Neural progenitor cell (in vitro differentiated cells): Measurements from ENCODE around the gene ANKRD42. TPM values are rescaled to one million over a fixed set of nuclear protein-coding genes. Genes with fewer than 3 reads are reported as not detected.

Experiments used
- DNase-seq: peaks from one replicate; pipeline ENCODE4 v3.0.0-alpha.2; 2016; ENCODE audit warnings: low spot score
- H2AFZ ChIP-seq: fragments of 200-600 bp; sonication (generic); replicated peaks from 2 replicates; pipeline ENCODE4 v1.6.1; 2016; ENCODE audit warnings: antibody characterized with exemption
- H3F3A ChIP-seq: fragments of 200-600 bp; sonication (generic); 2 replicates; pipeline ENCODE4 v1.6.1; 2016; ENCODE audit warnings: antibody characterized with exemption, low read depth
- H3K27ac ChIP-seq: fragments of 200-600 bp; sonication (generic); 2 replicates; pipeline ENCODE4 v1.5.1; 2016; ENCODE audit warnings: mild to moderate bottlenecking
- H3K27me3 ChIP-seq: fragments of 200-600 bp; sonication (generic); 2 replicates; pipeline ENCODE4 v1.6.1; 2016; ENCODE audit warnings: mild to moderate bottlenecking, moderate library complexity
- H3K36me3 ChIP-seq: fragments of 200-600 bp; sonication (generic); 2 replicates; pipeline ENCODE4 v1.5.1; 2016
- H3K4me1 ChIP-seq: fragments of 200-600 bp; sonication (generic); 2 replicates; pipeline ENCODE4 v1.6.1; 2016; ENCODE audit warnings: mixed run types
- H3K4me2 ChIP-seq: fragments of 200-600 bp; sonication (generic); 2 replicates; pipeline ENCODE4 v1.6.1; 2016
- H3K4me3 ChIP-seq: fragments of 200-600 bp; sonication (generic); 2 replicates; pipeline ENCODE4 v1.5.1; 2016
- H3K79me2 ChIP-seq: fragments of 200-600 bp; sonication (generic); 2 replicates; pipeline ENCODE4 v1.6.1; 2016; ENCODE audit warnings: low read depth
- H3K9ac ChIP-seq: fragments of 200-600 bp; sonication (generic); 2 replicates; pipeline ENCODE4 v1.6.1; 2016
- H3K9me3 ChIP-seq: fragments of 200-600 bp; sonication (generic); 2 replicates; pipeline ENCODE4 v1.5.1; 2016; ENCODE audit warnings: low read depth
- H4K20me1 ChIP-seq: fragments of 200-600 bp; sonication (generic); 2 replicates; pipeline ENCODE4 v1.6.1; 2016; ENCODE audit warnings: low read depth
- H3K27ac Mint-ChIP-seq: 3 replicates; pipeline ENCODE4 v1.8.0; 2021; ENCODE audit warnings: mixed read lengths
- H3K27me3 Mint-ChIP-seq: 2 replicates; pipeline ENCODE4 v1.8.0; 2022; ENCODE audit warnings: low read depth, mild to moderate bottlenecking, inconsistent platforms, moderate library complexity, mixed read lengths; ENCODE audit not compliant: insufficient read depth
- H3K36me3 Mint-ChIP-seq: 3 replicates; pipeline ENCODE4 v1.8.0; 2021; ENCODE audit warnings: mixed read lengths
- H3K4me1 Mint-ChIP-seq: 3 replicates; pipeline ENCODE4 v1.8.0; 2021; ENCODE audit warnings: mixed read lengths
- H3K4me3 Mint-ChIP-seq: 3 replicates; pipeline ENCODE4 v1.8.0; 2021; ENCODE audit warnings: mild to moderate bottlenecking, moderate library complexity, mixed read lengths
- H3K9me3 Mint-ChIP-seq: 3 replicates; pipeline ENCODE4 v1.8.0; 2020; ENCODE audit warnings: mixed read lengths
- CTCF ChIP-seq: fragments of 200-600 bp; sonication (generic); IDR thresholded peaks from 2 replicates; pipeline ENCODE4 v1.5.1; 2017; ENCODE audit warnings: antibody characterized with exemption, mild to moderate bottlenecking
- EZH2 ChIP-seq: fragments of 200-600 bp; sonication (generic); IDR thresholded peaks from 2 replicates; pipeline ENCODE4 v1.6.1; 2017; ENCODE audit warnings: antibody characterized with exemption, mild to moderate bottlenecking, moderate library complexity
- EZH2phosphoT487 ChIP-seq: fragments of 200-600 bp; sonication (generic); IDR thresholded peaks from 2 replicates; pipeline ENCODE4 v1.6.1; 2017; ENCODE audit warnings: antibody characterized with exemption
- total RNA-seq: library from RNA; depleted of rRNA; stranded (reverse); fragments of >200 nt; gene quantifications from 2 replicates; pipeline ENCODE4 v1.2.3, GENCODE V29; 2015; ENCODE audit warnings: low replicate concordance

Gene ANKRD42
- total RNA-seq, 1 donor from 2014 or later = 4.4 TPM

GRCh38 chr11:83275888-83276641 lies 82.6 kb downstream of the ANKRD42 start:
- Histone ChIP-seq H4K20me1 (no peaks in the 10 kb centered on the region), H3F3A (no peaks in the 10 kb centered on the region), H3K9me3 (no peaks in the 10 kb centered on the region), H3K27ac (no peak overlapping the region), H3K9ac (no peak overlapping the region), H3K4me3 (no peak overlapping the region), H3K4me1 (no peaks in the 10 kb centered on the region), H3K36me3 (peaks cover 39% of the 10 kb centered on the region), H3K27me3 (no peaks in the 10 kb centered on the region), H3K4me2 (no peak overlapping the region), H2AFZ (no peak overlapping the region), H3K79me2 (peaks cover 7% of the 10 kb centered on the region)
- no peak for DNase-seq
- Mint-ChIP-seq H3K9me3 (peaks cover 7% of the 10 kb centered on the region), H3K27me3 (no peaks in the 10 kb centered on the region), H3K4me1 (no peaks in the 10 kb centered on the region), H3K4me3 (no peak overlapping the region), H3K27ac (no peak overlapping the region), H3K36me3 (peaks cover 26% of the 10 kb centered on the region)
- no peak for TF ChIP-seq CTCF
- no peak for TF ChIP-seq EZH2
- TF ChIP-seq EZH2phosphoT487 = no peak

GRCh38 chr11:83278351-83278750 lies 84.8 kb downstream of the ANKRD42 start:
- Mint-ChIP-seq H3K27ac (no peak overlapping the region), H3K4me1 (peaks cover 6% of the 10 kb centered on the region), H3K36me3 (peaks cover 10% of the 10 kb centered on the region), H3K4me3 (no peak overlapping the region), H3K9me3 (no peaks in the 10 kb centered on the region), H3K27me3 (no peaks in the 10 kb centered on the region)
- Histone ChIP-seq H3K4me2 (no peak overlapping the region), H4K20me1 (no peaks in the 10 kb centered on the region), H2AFZ (no peak overlapping the region), H3K4me3 (no peak overlapping the region), H3K9me3 (no peaks in the 10 kb centered on the region), H3K27ac (no peak overlapping the region), H3K4me1 (no peaks in the 10 kb centered on the region), H3K36me3 (peaks cover 25% of the 10 kb centered on the region), H3K79me2 (peaks cover 30% of the 10 kb centered on the region), H3F3A (no peaks in the 10 kb centered on the region), H3K27me3 (no peaks in the 10 kb centered on the region), H3K9ac (no peak overlapping the region)
- no peak for DNase-seq
- no peak for TF ChIP-seq CTCF
- no peak for TF ChIP-seq EZH2phosphoT487
- TF ChIP-seq EZH2 = no peak

- Histone ChIP-seq H3K4me3 (no peak overlapping the region), H3K4me2 (no peak overlapping the region), H3K9ac (no peak overlapping the region), H2AFZ (no peak overlapping the region), H3K4me1 (peaks cover 8% of the 10 kb centered on the region), H3K9me3 (no peaks in the 10 kb centered on the region), H3K27ac (no peak overlapping the region), H3F3A (no peaks in the 10 kb centered on the region), H3K36me3 (peaks cover 16% of the 10 kb centered on the region), H4K20me1 (no peaks in the 10 kb centered on the region), H3K27me3 (no peaks in the 10 kb centered on the region), H3K79me2 (peaks cover 49% of the 10 kb centered on the region)
- DNase-seq = no peak
- no peaks in the 10 kb centered on the region for H3K9me3 Mint-ChIP-seq
- H3K27ac Mint-ChIP-seq = no peak overlapping the region
- H3K36me3 Mint-ChIP-seq = peaks cover 6% of the 10 kb centered on the region
- H3K27me3 Mint-ChIP-seq = no peaks in the 10 kb centered on the region
- no peak overlapping the region for H3K4me3 Mint-ChIP-seq
- TF ChIP-seq EZH2 (no peak), CTCF (no peak), EZH2phosphoT487 (no peak)
- H3K4me1 Mint-ChIP-seq = peaks cover 21% of the 10 kb centered on the region
These were observed 86.7 kb downstream of the ANKRD42 start for GRCh38 chr11:83280256-83280655.
